ENCODE measurements around the gene OR6S1. TPM values are rescaled to one million over a fixed set of nuclear protein-coding genes. Genes with fewer than 3 reads are reported as not detected.

The OR6S1 gene
- total and polyA plus RNA-seq, 2 experiments from 2014 or later = not detected

GRCh38 chr14:20632448-20632830, 9.1 kb downstream of the OR6S1 start (continued):
- TF ChIP-seq ZNF462 (CRISPR knock-in tag; IDR thresholded peaks at IDR 0.05) = no peak
- no peak for TF ChIP-seq ZNF331 (CRISPR knock-in tag; IDR thresholded peaks at IDR 0.05; ENCODE audit: low read depth)
- TF ChIP-seq ZNF114 (CRISPR knock-in tag; IDR thresholded peaks at IDR 0.05) = no peak
- no peak for TF ChIP-seq CREB1 (CRISPR knock-in tag; IDR thresholded peaks at IDR 0.05; ENCODE audit: low read depth)
- TF ChIP-seq EZH2 (IDR thresholded peaks at IDR 0.05; ENCODE audit: low read depth, unreplicated experiment) = no peak
- no peak for TF ChIP-seq POLR2AphosphoS5 (IDR thresholded peaks at IDR 0.05; ENCODE audit: low read depth)
- TF ChIP-seq JUNB (IDR thresholded peaks at IDR 0.05; ENCODE audit: unreplicated experiment) = no peak

GRCh38 chr14:20631880-20632389, 9.6 kb downstream of the OR6S1 start:
- peaks cover 6% of the 10 kb centered on the region; the same call in 2 of the 3 replicates for H3K36me3 Mint-ChIP-seq (ENCODE audit: low read depth)
- ATAC-seq = peak; percentile 40

More at GRCh38 chr14:20631880-20632389, 9.6 kb downstream of the OR6S1 start:
- TF ChIP-seq REST (IDR thresholded peaks at IDR 0.05; ENCODE audit: unreplicated experiment) (peak; percentile 57), NANOG (IDR thresholded peaks at IDR 0.05; ENCODE audit: borderline replicate concordance) (no peak)
- Histone ChIP-seq H3K27me3 (ENCODE audit: insufficient read depth) (peaks cover 53% of the 10 kb centered on the region), H3K27ac (ENCODE audit: low read depth) (no peak overlapping the region), H3K79me2 (replicated peaks; ENCODE audit: insufficient read depth) (no peaks in the 10 kb centered on the region), H4K20me1 (replicated peaks; ENCODE audit: insufficient read depth) (no peaks in the 10 kb centered on the region), H3K4me1 (ENCODE audit: insufficient read depth) (peaks cover 13% of the 10 kb centered on the region), H3K4me3 (peak overlapping the region; percentile 74), H3K4me2 (peak overlapping the region; percentile 83), H2AFZ (peak overlapping the region; percentile 83), H3F3A (replicated peaks; ENCODE audit: low read depth) (peaks cover 12% of the 10 kb centered on the region), H3K9me2 (ENCODE audit: insufficient read depth) (no peaks in the 10 kb centered on the region), H3K36me3 (ENCODE audit: insufficient read depth) (no peaks in the 10 kb centered on the region)
- Mint-ChIP-seq H3K4me1 (peaks cover 17% of the 10 kb centered on the region), H3K27me3 (ENCODE audit: insufficient read depth, low read depth, poor library complexity) (peaks cover 46% of the 10 kb centered on the region), H3K4me3 (peak overlapping the region; percentile 94), H3K27ac (no peak overlapping the region), H3K9me3 (peaks cover 16% of the 10 kb centered on the region)
- peak; percentile 68 for DNase-seq (ENCODE audit: low spot score)
